Left cardiac atrium (tissue), 4 donors: ENCODE measurements around the gene DMXL2. TPM values are rescaled to one million over a fixed set of nuclear protein-coding genes. Genes with fewer than 3 reads are reported as not detected.
"Not testable (repeated sequence)": the region's sequence is repeated elsewhere in the genome, so short reads cannot be mapped to it uniquely, and the experiment has no call there.

Experiments
- ATAC-seq, 2 donors: fragments of 200-7000 bp; cut with Tn5 transposase; one replicate each; pipeline ENCODE4 v1.9.1; 2020; ENCODE audit warnings: mild to moderate bottlenecking in 2 of 2, moderate library complexity in 2 of 2
- DNase-seq: peaks from one replicate; pipeline ENCODE4 v3.0.0-alpha.2; 2020
- intact Hi-C, 2 donors: fragments of 100-400 bp; cut with DNase I; formaldehyde crosslinking; loops; one replicate each; pipeline versions ENCODE4 v1.14.1 to v1.15.1; 2022 to 2023
- total RNA-seq, 2 donors: library from RNA; stranded (reverse); fragmentation: NEBNext Ultra II Directional; extraction: Animal tissue kit (Norgen Biotek cat#: 25700); gene quantifications; one replicate each; pipeline ENCODE4 v1.2.1, GENCODE V29; 2021
- donor health status: DM: no; HTN: yes; CAD: no.
- donor health status: DM: no; HTN: yes; CAD: no; lungs with severe emphysema.
- donor health status: DM: yes; HTN: yes; CAD: no.
- donor health status: Dilated cardiomyopathy.

DMXL2 gene
- total RNA-seq, 2 donors from 2014 or later = 11.3 to 17.6 TPM

- intact Hi-C loops = no loop called here
- ATAC-seq (no peak), DNase-seq (no peak)
Observed at GRCh38 chr15:51634591-51635198, 12.1 kb upstream of the DMXL2 start.

- peak in 1 of 2 donors; percentile 90 for ATAC-seq
Observed at GRCh38 chr15:51629612-51630011, 7.0 kb upstream of the DMXL2 start.

GRCh38 chr15:51625236-51625635 is 2.7 kb upstream of the DMXL2 start:
- intact Hi-C loops = no loop called here
- no peak for DNase-seq
- no peak for ATAC-seq

More at GRCh38 chr15:51629612-51630011, 7.0 kb upstream of the DMXL2 start:
- intact Hi-C loops = no loop called here
- DNase-seq = no peak

- intact Hi-C loops = no loop called here
- no peak for ATAC-seq
- DNase-seq = no peak
Observed at GRCh38 chr15:51624022-51624421, 1.5 kb upstream of the DMXL2 start.

GRCh38 chr15:51623386-51623938 is 891 bp upstream of the DMXL2 start:
- intact Hi-C loops = no loop called here
- ATAC-seq = no peak
- no peak for DNase-seq

- peak; percentile 53 for DNase-seq
- ATAC-seq = peak; percentile 51 to 75
- intact Hi-C loops = no loop called here
Observed at GRCh38 chr15:51621936-51622603, 501 bp downstream of the DMXL2 start.

- no peak for ATAC-seq
- intact Hi-C loops = no loop called here
- no peak for DNase-seq
Observed at GRCh38 chr15:51621155-51621765, 1.3 kb downstream of the DMXL2 start.

- DNase-seq = no peak
- intact Hi-C loops = no loop called here
- no peak for ATAC-seq
Observed at GRCh38 chr15:51620641-51621040, 1.9 kb downstream of the DMXL2 start.

GRCh38 chr15:51620122-51620521 is 2.4 kb downstream of the DMXL2 start:
- DNase-seq (no peak), ATAC-seq (no peak)
- intact Hi-C loops = no loop called here

GRCh38 chr15:51619331-51620035 is 3.1 kb downstream of the DMXL2 start:
- intact Hi-C loops = no loop called here
- DNase-seq (no peak), ATAC-seq (no peak)

GRCh38 chr15:51617886-51618285 is 4.7 kb downstream of the DMXL2 start:
- ATAC-seq (no peak), DNase-seq (no peak)
- intact Hi-C loops = no loop called here

- DNase-seq (no peak), ATAC-seq (no peak)
Observed at GRCh38 chr15:51613951-51614350, 8.6 kb downstream of the DMXL2 start.

GRCh38 chr15:51612669-51613068 is 9.9 kb downstream of the DMXL2 start:
- intact Hi-C loops, DNase-seq, ATAC-seq: not testable (repeated sequence)

More at GRCh38 chr15:51613951-51614350, 8.6 kb downstream of the DMXL2 start:
- intact Hi-C loops = no loop called here

- DNase-seq, ATAC-seq, intact Hi-C loops: not testable (repeated sequence)
Observed at GRCh38 chr15:51603462-51603948, 19.1 kb downstream of the DMXL2 start.

GRCh38 chr15:51603002-51603401 is 19.6 kb downstream of the DMXL2 start:
- intact Hi-C loops = no loop called here
- ATAC-seq = no peak
- no peak for DNase-seq

GRCh38 chr15:51602484-51602883 is 20.1 kb downstream of the DMXL2 start:
- DNase-seq (no peak), ATAC-seq (no peak)
- intact Hi-C loops = no loop called here

GRCh38 chr15:51601801-51602200 is 20.8 kb downstream of the DMXL2 start:
- intact Hi-C loops = no loop called here
- DNase-seq = no peak
- no peak for ATAC-seq

GRCh38 chr15:51600114-51600513 is 22.5 kb downstream of the DMXL2 start:
- no peak for ATAC-seq
- intact Hi-C loops = no loop called here
- DNase-seq = no peak

- DNase-seq = no peak
- peak in 1 of 2 donors; percentile 51 for ATAC-seq
- intact Hi-C loops = no loop called here
Observed at GRCh38 chr15:51589881-51590568, 32.5 kb downstream of the DMXL2 start.
